Measurements from ENCODE around the gene THRB.

The THRB gene

GRCh38 chr3:24255414-24255813 lies 239.2 kb downstream of the THRB start:
- DNase-seq, result no peak

DNA sequence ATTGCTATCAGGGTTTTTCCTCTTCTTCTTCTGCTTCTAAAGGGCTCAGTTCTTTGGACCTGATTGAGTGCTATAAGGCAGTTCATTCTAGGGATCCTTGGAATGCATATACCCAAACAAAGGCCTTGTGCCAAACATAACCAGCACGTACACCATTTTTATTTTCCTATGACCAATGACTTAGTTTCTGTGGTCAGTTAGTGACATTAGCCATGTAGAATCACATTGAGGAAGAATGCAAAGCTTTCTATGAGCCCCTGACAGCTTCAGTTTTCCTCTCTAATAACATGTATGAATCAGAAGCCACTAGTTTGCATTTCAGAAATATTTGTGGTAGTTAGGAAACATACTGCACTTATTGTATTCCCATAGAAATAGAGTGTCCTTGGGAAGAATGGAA lies 240.0 kb downstream of the THRB start:
- no peak for DNase-seq

- DNase-seq, result no peak
These were observed 241.3 kb downstream of the THRB start for GRCh38 chr3:24253336-24253735.

GRCh38 chr3:24249523-24249922 lies 245.1 kb downstream of the THRB start:
- no peak for DNase-seq

DNA sequence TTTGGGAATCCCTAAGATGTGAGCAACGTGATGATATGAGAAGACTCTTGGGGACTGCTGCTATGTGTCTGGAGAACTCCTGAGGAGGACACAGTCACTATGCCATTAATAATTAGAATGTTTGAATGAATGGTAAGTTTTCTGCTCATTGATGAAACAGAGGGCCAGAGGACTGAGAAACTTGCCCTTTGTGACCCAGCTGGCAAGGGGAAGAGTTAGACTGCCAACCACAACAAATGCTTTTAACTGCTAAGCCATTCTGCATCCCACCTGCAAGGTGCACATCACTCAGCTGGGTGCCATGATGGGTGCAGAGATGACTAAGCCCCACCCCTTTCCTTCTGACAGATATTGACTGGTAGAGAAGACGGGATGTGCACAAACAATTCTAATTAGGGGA lies 249.6 kb downstream of the THRB start:
- DNase-seq, result no peak

- no peak for DNase-seq
These were observed 250.2 kb downstream of the THRB start for GRCh38 chr3:24244491-24244890.

- no peak for DNase-seq
These were observed 252.5 kb downstream of the THRB start for GRCh38 chr3:24242012-24242698.

DNA sequence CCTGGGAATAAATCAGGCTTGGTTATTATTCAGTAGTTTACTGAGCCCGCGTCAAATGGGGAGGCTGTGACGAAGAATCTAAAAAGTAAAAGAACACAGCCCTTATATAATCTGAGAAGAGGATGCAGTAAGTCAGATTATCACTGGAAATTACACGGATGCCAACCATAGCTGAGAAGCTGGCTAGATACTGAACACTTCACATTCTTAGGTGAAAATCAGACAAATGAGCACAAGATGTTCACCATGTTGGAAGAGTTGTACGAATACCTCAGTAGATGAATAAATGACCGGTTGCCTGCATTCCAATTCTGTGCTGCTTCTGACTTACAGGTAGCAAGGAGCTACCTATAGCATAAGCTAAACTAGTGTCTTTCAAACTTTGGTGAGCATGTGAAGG lies 254.3 kb downstream of the THRB start:
- DNase-seq, result no peak

GRCh38 chr3:24237971-24238706 lies 256.5 kb downstream of the THRB start:
- DNase-seq, result no peak

DNA sequence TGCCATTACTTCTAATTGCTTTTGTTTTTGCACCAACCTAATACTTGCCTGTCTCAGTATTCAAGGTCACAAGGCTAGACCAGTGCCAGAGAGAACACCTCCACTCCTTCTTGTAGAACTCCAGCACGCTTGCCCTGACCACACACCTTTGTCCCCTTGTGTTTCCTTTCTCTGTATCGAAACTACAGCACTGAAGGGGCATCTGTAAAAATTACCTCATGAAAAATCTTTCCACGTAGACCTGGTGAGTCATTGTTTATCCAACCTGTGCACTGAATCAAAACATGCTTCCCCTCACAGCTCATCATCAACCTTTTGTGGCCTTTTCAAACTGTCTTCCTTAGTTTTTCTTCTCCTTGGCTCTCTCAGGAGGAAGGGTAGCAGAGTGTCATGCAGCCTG lies 259.5 kb downstream of the THRB start:
- DNase-seq, result no peak

DNA sequence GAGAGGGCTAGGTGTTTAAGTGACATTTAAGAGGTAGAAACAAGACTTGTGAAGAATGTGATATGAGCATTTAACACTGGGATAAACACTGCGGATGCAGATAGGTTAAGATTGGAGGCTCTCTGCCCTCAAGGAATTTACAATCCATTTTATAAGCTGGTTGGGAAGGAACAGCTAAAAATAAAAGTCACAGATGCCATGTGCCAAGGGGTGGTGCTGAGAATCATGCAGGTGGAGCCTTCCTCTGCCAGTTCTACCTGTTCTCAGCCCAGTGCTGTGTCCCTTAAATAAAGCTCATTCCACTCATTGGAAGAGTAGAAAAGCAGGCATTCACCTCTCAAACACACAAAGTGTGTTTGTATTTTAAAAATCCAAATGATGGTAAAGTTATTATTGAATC lies 261.9 kb downstream of the THRB start:
- DNase-seq, result no peak

- DNase-seq, result no peak
These were observed 265.0 kb downstream of the THRB start for GRCh38 chr3:24229468-24230221.

- no peak for DNase-seq
These were observed 267.0 kb downstream of the THRB start for GRCh38 chr3:24227635-24228034.

GRCh38 chr3:24226397-24226796 lies 268.3 kb downstream of the THRB start:
- no peak for DNase-seq

- DNase-seq, result no peak
These were observed 269.2 kb downstream of the THRB start for GRCh38 chr3:24225385-24225950.

DNA sequence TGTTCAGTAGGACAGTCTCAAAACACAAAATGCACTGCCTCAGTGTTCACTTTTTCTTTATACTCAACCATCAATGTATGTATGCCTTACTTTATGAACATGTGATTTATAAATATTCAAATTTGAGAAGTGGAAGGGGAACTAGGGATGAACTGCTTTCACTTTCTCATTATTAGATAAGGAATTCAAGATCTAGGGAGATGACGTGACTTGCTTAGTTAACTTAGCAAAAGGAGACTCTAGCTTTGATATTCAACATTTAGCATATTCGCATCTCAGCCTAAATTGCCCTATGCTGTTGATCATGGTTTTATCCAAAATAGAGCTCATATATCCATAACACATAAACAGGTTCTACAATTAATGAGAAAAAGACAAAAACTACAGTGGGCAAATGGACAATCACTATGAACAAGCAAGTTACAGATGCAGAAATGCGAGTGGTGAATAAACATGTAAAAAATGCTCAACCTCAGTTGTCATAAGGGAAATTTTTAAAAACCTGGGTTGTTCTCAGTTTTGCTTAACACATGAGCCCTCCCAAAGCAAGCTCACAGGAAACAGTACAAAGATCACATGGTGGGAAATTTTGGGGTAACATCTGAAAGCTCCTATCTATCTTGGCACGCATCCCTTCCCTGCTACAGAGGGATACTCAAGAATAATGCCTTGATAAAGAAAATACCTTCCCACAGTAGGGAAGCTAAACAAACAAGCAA lies 269.8 kb downstream of the THRB start:
- DNase-seq, result no peak

GRCh38 chr3:24222165-24222805 lies 272.4 kb downstream of the THRB start:
- no peak for DNase-seq

- DNase-seq, result no peak
These were observed 273.6 kb downstream of the THRB start for GRCh38 chr3:24220859-24221657.

GRCh38 chr3:24215502-24215901 lies 279.1 kb downstream of the THRB start:
- no peak for DNase-seq

GRCh38 chr3:24211381-24211780 lies 283.3 kb downstream of the THRB start:
- no peak for DNase-seq

- DNase-seq, result no peak
These were observed 292.6 kb downstream of the THRB start for GRCh38 chr3:24202071-24202470.

- no peak for DNase-seq
These were observed 293.3 kb downstream of the THRB start for GRCh38 chr3:24201301-24201700.

Measured in CD4-positive, alpha-beta T cell treated with Interferon gamma for 1 hour (primary cell).